Kidney epithelial cell (primary cell): ENCODE data around the gene SEMA5B. TPM values are rescaled to one million over a fixed set of nuclear protein-coding genes. Genes with fewer than 3 reads are reported as not detected.

Experiments used
- DNase-seq: peaks from one replicate; pipeline ENCODE4 v3.0.0-alpha.2; 2010; ENCODE audit warnings: low read depth
- H3K27me3 ChIP-seq: 2 replicates; pipeline ENCODE4 v1.6.0; 2011; ENCODE audit warnings: low read length; ENCODE audit not compliant: control insufficient read depth, insufficient read depth
- H3K36me3 ChIP-seq: 2 replicates; pipeline ENCODE4 v1.5.1; 2011; ENCODE audit warnings: low read length; ENCODE audit not compliant: control insufficient read depth, insufficient read depth
- H3K4me3 ChIP-seq: 2 replicates; pipeline ENCODE4 v1.5.1; 2011; ENCODE audit warnings: low read depth, mild to moderate bottlenecking, control low read depth, low read length
- CTCF ChIP-seq: IDR thresholded peaks from 2 replicates; pipeline ENCODE4 v1.5.1; 2011; ENCODE audit warnings: mild to moderate bottlenecking, moderate library complexity, low read length, control low read depth, inconsistent platforms; ENCODE audit not compliant: insufficient read depth, poor library complexity, severe bottlenecking
- total RNA-seq: library from RNA; depleted of rRNA; stranded (reverse); fragments of >200 nt; gene quantifications from 2 replicates; pipeline ENCODE4 v1.2.3, GENCODE V29; 2015

SEMA5B gene
- total RNA-seq, 1 donor from 2014 or later, result not detected

- DNase-seq, result no peak
- no peak overlapping the region for H3K4me3 ChIP-seq
- peaks cover 14% of the 10 kb centered on the region for H3K27me3 ChIP-seq
- H3K36me3 ChIP-seq, result no peaks in the 10 kb centered on the region
- TF ChIP-seq CTCF, result no peak
Observed at GRCh38 chr3:123037015-123037375, 9.4 kb upstream of the SEMA5B start.

- H3K4me3 ChIP-seq, result no peak overlapping the region
- no peak for DNase-seq
- peaks cover 14% of the 10 kb centered on the region for H3K27me3 ChIP-seq
- no peaks in the 10 kb centered on the region for H3K36me3 ChIP-seq
- TF ChIP-seq CTCF, result no peak
Observed at GRCh38 chr3:123036352-123037014, 8.9 kb upstream of the SEMA5B start.

GRCh38 chr3:123034996-123035395 lies 7.4 kb upstream of the SEMA5B start:
- TF ChIP-seq CTCF, result no peak
- H3K36me3 ChIP-seq, result no peaks in the 10 kb centered on the region
- no peak overlapping the region for H3K4me3 ChIP-seq
- no peak for DNase-seq
- H3K27me3 ChIP-seq, result peaks cover 24% of the 10 kb centered on the region

GRCh38 chr3:123034120-123034519 lies 6.6 kb upstream of the SEMA5B start:
- Histone ChIP-seq H3K4me3 (no peak overlapping the region), H3K27me3 (peaks cover 29% of the 10 kb centered on the region), H3K36me3 (no peaks in the 10 kb centered on the region)
- TF ChIP-seq CTCF, result no peak
- DNase-seq, result no peak

GRCh38 chr3:123032057-123032456 lies 4.5 kb upstream of the SEMA5B start:
- DNase-seq, result no peak
- no peak overlapping the region for H3K4me3 ChIP-seq
- H3K36me3 ChIP-seq, result no peaks in the 10 kb centered on the region
- peaks cover 40% of the 10 kb centered on the region for H3K27me3 ChIP-seq
- TF ChIP-seq CTCF, result no peak

GRCh38 chr3:123031051-123031450 lies 3.5 kb upstream of the SEMA5B start:
- H3K36me3 ChIP-seq, result no peaks in the 10 kb centered on the region
- peaks cover 50% of the 10 kb centered on the region for H3K27me3 ChIP-seq
- no peak overlapping the region for H3K4me3 ChIP-seq
- DNase-seq, result no peak
- TF ChIP-seq CTCF, result no peak
